ENCODE measurements around the gene UBE2V1.

- TF ChIP-seq POLR2A (IDR thresholded peaks at IDR 0.05) (no peak), POLR2AphosphoS5 (IDR thresholded peaks at IDR 0.05) (no peak)
Measured at GRCh38 chr20:50056408-50056926, 56.5 kb downstream of the UBE2V1 start.

Data from prostate gland (tissue), 1 donor.